GM08714 (cell line): ENCODE results near the gene LITAFD.

Experiments
- H3K4me3 ChIP-seq: fragments of 200-500 bp; sonication (Bioruptor generic); 2 replicates; pipeline ENCODE4 v1.5.1; 2014; ENCODE audit warnings: mild to moderate bottlenecking, low read length, inconsistent platforms
- ZNF274 ChIP-seq: IDR thresholded peaks from 2 replicates; pipeline ENCODE4 v1.6.1; 2012; ENCODE audit warnings: mild to moderate bottlenecking, low read depth, low read length

The LITAFD gene

GRCh38 chr16:8924214-8924613, 42.1 kb downstream of the LITAFD start:
- TF ChIP-seq ZNF274 = no peak

GRCh38 chr16:8925455-8925854, 43.3 kb downstream of the LITAFD start:
- no peak for TF ChIP-seq ZNF274
- H3K4me3 ChIP-seq = no peak overlapping the region

More at GRCh38 chr16:8924214-8924613, 42.1 kb downstream of the LITAFD start:
- H3K4me3 ChIP-seq = no peak overlapping the region

GRCh38 chr16:8926827-8927226, 44.7 kb downstream of the LITAFD start:
- H3K4me3 ChIP-seq = no peak overlapping the region
- no peak for TF ChIP-seq ZNF274

- no peak for TF ChIP-seq ZNF274
- H3K4me3 ChIP-seq = no peak overlapping the region
Measured at GRCh38 chr16:8928467-8928957, 46.4 kb downstream of the LITAFD start.

- no peak overlapping the region for H3K4me3 ChIP-seq
- TF ChIP-seq ZNF274 = no peak
Measured at GRCh38 chr16:8929086-8929748, 47.1 kb downstream of the LITAFD start.

GRCh38 chr16:8931859-8932258, 49.7 kb downstream of the LITAFD start:
- TF ChIP-seq ZNF274 = no peak
- H3K4me3 ChIP-seq = no peak overlapping the region

GRCh38 chr16:8934601-8935000, 52.5 kb downstream of the LITAFD start:
- no peak overlapping the region for H3K4me3 ChIP-seq
- no peak for TF ChIP-seq ZNF274
